Measurements from ENCODE around the gene LSM5.

GRCh38 chr7:32472015-32472414, 18.2 kb downstream of the LSM5 start:
- TF ChIP-seq CTCF (IDR thresholded peaks at IDR 0.05) (no peak), POLR2AphosphoS5 (IDR thresholded peaks at IDR 0.05) (no peak), POLR2A (IDR thresholded peaks at IDR 0.05) (no peak), EP300 (IDR thresholded peaks at IDR 0.05) (no peak)

All from gastroesophageal sphincter (tissue), 3 donors.